A549 treated with AZD9567 at 1 μM for 4 hours (cell line): ENCODE measurements around the gene CLCN7. TPM values are rescaled to one million over a fixed set of nuclear protein-coding genes. Genes with fewer than 3 reads are reported as not detected.

ENCODE experiments used
- total RNA-seq: library from RNA; stranded (reverse); fragments of 200-300 nt; extraction: Qiagen RNA extraction; gene quantifications from 5 replicates; pipeline ENCODE4 v1.2.3, GENCODE V29; 2022; ENCODE audit not compliant: insufficient read depth

The CLCN7 gene
- total RNA-seq, result 29.4 to 77.2 TPM (median 76.2 TPM) in 5 replicates

GRCh38 chr16:1474796-1475551 lies at the start of gene CLCN7:
Gene CLCN7 (minus strand): TSS chr16:1475028. CDS start chr16:1474974, 54 bp downstream.

GRCh38 chr16:1492923-1493745 lies 18.3 kb upstream of the CLCN7 start, which contains the start of gene TELO2:
Gene TELO2 (plus strand): TSS chr16:1493360. CDS start chr16:1494282, 922 bp downstream.

GRCh38 chr16:1488619-1489018 lies 13.8 kb upstream of the CLCN7 start, which contains the start of gene PTX4:
Gene PTX4 (minus strand): TSS chr16:1488944. CDS start chr16:1488909, 35 bp downstream.

GRCh38 chr16:1443980-1444729 lies 30.7 kb downstream of the CLCN7 start, which contains the start of gene CCDC154:
Gene CCDC154 (minus strand): TSS chr16:1444556. CDS start chr16:1444322, 234 bp downstream.

GRCh38 chr16:1430759-1431496 lies 43.9 kb downstream of the CLCN7 start, which contains the start of gene PERCC1:
Gene PERCC1 (plus strand): TSS chr16:1431078. CDS start chr16:1432594, 1,516 bp downstream.

GRCh38 chr16:1414532-1415260 lies 60.1 kb downstream of the CLCN7 start, which contains the start of gene UNKL:
Gene UNKL (minus strand): TSS chr16:1414704. CDS start chr16:1414691, 13 bp downstream.

Other genes starting within 250 kb of the CLCN7 start
- 0.09 TPM in 1 of 5 replicates, not detected in the others for gene TPSG1, start 249.8 kb downstream of the CLCN7 start, total RNA-seq
- gene TPSB2, start 244.8 kb downstream of the CLCN7 start, total RNA-seq, result 0.06 to 0.07 TPM in 2 of 5 replicates, not detected in the others
- gene TPSAB1, start 234.3 kb downstream of the CLCN7 start, total RNA-seq, result 0.07 to 0.13 TPM in 2 of 5 replicates, not detected in the others
- gene TPSD1, start 219.0 kb downstream of the CLCN7 start, total RNA-seq, result not detected in 5 replicates
- 159 to 274 TPM (median 175 TPM) in 5 replicates for gene UBE2I, start 165.4 kb downstream of the CLCN7 start, total RNA-seq
- 0.98 to 2.9 TPM (median 1.5 TPM) in 5 replicates for gene BAIAP3, start 141.4 kb downstream of the CLCN7 start, total RNA-seq
- 59.3 to 92.9 TPM (median 87.3 TPM) in 5 replicates for gene TSR3, start 123.2 kb downstream of the CLCN7 start, total RNA-seq
- gene GNPTG, start 123.1 kb downstream of the CLCN7 start, total RNA-seq, result 35.0 to 37.5 TPM (median 36.2 TPM) in 5 replicates
- gene UNKL, start 60.3 kb downstream of the CLCN7 start, total RNA-seq, result 21.2 to 32.6 TPM (median 27.6 TPM) in 5 replicates
- 33.8 to 41.3 TPM (median 40.0 TPM) in 5 replicates for gene UQCC4, start 54.3 kb downstream of the CLCN7 start, total RNA-seq
- gene PERCC1, start 44.0 kb downstream of the CLCN7 start, total RNA-seq, result not detected in 5 replicates
- gene CCDC154, start 30.5 kb downstream of the CLCN7 start, total RNA-seq, result 0.34 to 0.41 TPM (median 0.38 TPM) in 4 of 5 replicates, not detected in the other
- not detected in 5 replicates for gene PTX4, start 13.9 kb upstream of the CLCN7 start, total RNA-seq
- 30.9 to 51.8 TPM (median 48.4 TPM) in 5 replicates for gene TELO2, start 18.3 kb upstream of the CLCN7 start, total RNA-seq
- gene TMEM204, start 58.6 kb upstream of the CLCN7 start, total RNA-seq, result 0.05 to 0.07 TPM (median 0.06 TPM) in 4 of 5 replicates, not detected in the other
- gene IFT140, start 137.0 kb upstream of the CLCN7 start, total RNA-seq, result 5.4 to 9.4 TPM (median 8.5 TPM) in 5 replicates
- gene CRAMP1, start 137.3 kb upstream of the CLCN7 start, total RNA-seq, result 10.3 to 19.6 TPM (median 16.7 TPM) in 5 replicates
- 156 to 277 TPM (median 157 TPM) in 5 replicates for gene JPT2, start 203.3 kb upstream of the CLCN7 start, total RNA-seq
- 46.1 to 71.8 TPM (median 63.2 TPM) in 5 replicates for gene MAPK8IP3, start 231.2 kb upstream of the CLCN7 start, total RNA-seq